Gastroesophageal sphincter (tissue), 4 donors: Measurements from ENCODE around the gene SCAPER. TPM values are rescaled to one million over a fixed set of nuclear protein-coding genes. Genes with fewer than 3 reads are reported as not detected.

Experiments used
- ATAC-seq: fragments of 150-250 bp; one replicate; pipeline ENCODE4 v1.9.1; 2016; ENCODE audit warnings: mild to moderate bottlenecking, moderate library complexity
- H3K27ac ChIP-seq, 4 donors: fragments of 200-600 bp; sonication (generic) in 3 of 4; 1 replicate in 3 of 4; 2 replicates in 1 of 4; pipeline ENCODE4 v1.5.1; 2016 to 2019
- H3K27me3 ChIP-seq: fragments of 200-600 bp; sonication (generic); one replicate; pipeline ENCODE4 v1.5.1; 2019
- H3K36me3 ChIP-seq, 2 donors: fragments of 200-600 bp; sonication (generic); one replicate each; pipeline ENCODE4 v1.5.1; 2019; ENCODE audit warnings: control low read depth in 1 of 2
- H3K4me1 ChIP-seq, 3 donors: fragments of 200-600 bp; sonication (generic); 1 replicate in 2 of 3; 2 replicates in 1 of 3; pipeline ENCODE4 v1.5.1; 2016 to 2019; ENCODE audit warnings: control low read depth in 2 of 3
- H3K4me3 ChIP-seq, 2 donors: fragments of 200-600 bp; sonication (generic); one replicate each; pipeline ENCODE4 v1.5.1; 2019; ENCODE audit warnings: mild to moderate bottlenecking in 1 of 2, moderate library complexity in 1 of 2
- H3K9me3 ChIP-seq, 3 donors: fragments of 200-600 bp; sonication (generic); one replicate each; pipeline ENCODE4 v1.5.1; 2017 to 2019; ENCODE audit warnings: control low read depth in 2 of 3
- EP300 ChIP-seq: sonication (generic); formaldehyde crosslinking; IDR thresholded peaks from one replicate; pipeline ENCODE4 v1.6.1; 2017; ENCODE audit warnings: antibody characterized with exemption, mild to moderate bottlenecking
- POLR2A ChIP-seq, 2 donors: fragments of 450-650 bp; IDR thresholded peaks; one replicate each; pipeline ENCODE4 v1.6.1; 2017; ENCODE audit warnings: antibody characterized with exemption in 2 of 2, mild to moderate bottlenecking in 2 of 2, moderate library complexity in 1 of 2
- POLR2AphosphoS5 ChIP-seq: sonication (generic); formaldehyde crosslinking; IDR thresholded peaks from one replicate; pipeline ENCODE4 v1.6.1; 2017; ENCODE audit warnings: antibody characterized with exemption
- WGBS, 2 donors: methylation state at CpG; one replicate each; pipeline ENCODE4 v1.1.5; 2018; ENCODE audit warnings: low coverage in 1 of 2; 5-methylcytosine and 5-hydroxymethylcytosine counted together
- total RNA-seq, 4 donors: library from RNA; depleted of rRNA; stranded (reverse); fragments of >200 nt; gene quantifications; one replicate each; pipeline ENCODE4 v1.1.0, GENCODE V29; 2016
- TF ChIP-seq, protein P1 (sequence below), 4 experiments: fragments of 200-600 bp in 2 of 4; fragments of 450-650 bp in 2 of 4; sonication (generic) in 1 of 4; IDR thresholded peaks; one replicate each; pipeline ENCODE4 v1.5.1; 2017 to 2019; ENCODE audit warnings: antibody characterized with exemption in 4 of 4, mild to moderate bottlenecking in 2 of 4, moderate library complexity in 2 of 4

SCAPER gene
- total RNA-seq, 4 donors from 2014 or later = 21.5 to 34.3 (median 28.7) TPM

DNA sequence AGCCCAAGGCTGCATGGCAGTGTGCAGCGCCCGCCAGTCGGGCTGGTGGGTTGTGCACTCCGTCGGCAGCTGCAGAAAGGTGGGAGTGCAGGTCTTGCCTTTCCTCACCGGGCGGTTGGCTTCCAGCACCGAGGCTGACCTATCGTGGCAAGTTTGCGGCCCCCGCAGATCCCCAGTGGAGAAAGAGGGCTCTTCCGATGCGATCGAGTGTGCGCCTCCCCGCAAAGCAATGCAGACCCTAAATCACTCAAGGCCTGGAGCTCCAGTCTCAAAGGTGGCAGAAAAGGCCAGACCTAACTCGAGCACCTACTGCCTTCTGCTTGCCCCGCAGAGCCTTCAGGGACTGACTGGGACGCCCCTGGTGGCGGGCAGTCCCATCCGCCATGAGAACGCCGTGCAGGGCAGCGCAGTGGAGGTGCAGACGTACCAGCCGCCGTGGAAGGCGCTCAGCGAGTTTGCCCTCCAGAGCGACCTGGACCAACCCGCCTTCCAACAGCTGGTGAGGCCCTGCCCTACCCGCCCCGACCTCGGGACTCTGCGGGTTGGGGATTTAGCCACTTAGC, 564.3 kb downstream of the SCAPER start:
- Histone ChIP-seq H3K36me3 (peaks cover 0 to 27% of the 10 kb centered on the region in 2 donors), H3K27me3 (peaks cover 94% of the 10 kb centered on the region), H3K4me1 (peaks cover 0 to 77% (median 6%) of the 10 kb centered on the region in 3 donors), H3K9me3 (no peaks in the 10 kb centered on the region), H3K4me3 (peak overlapping the region in 1 of 2 donors; percentile 58), H3K27ac (peak overlapping the region in 1 of 4 donors; percentile 83)
- no CpG with 5 or more reads among the region's 35 CpGs for WGBS, 2 donors
- TF ChIP-seq EP300 (no peak), POLR2AphosphoS5 (no peak), POLR2A (IDR thresholded peaks at IDR 0.05) (no peak)
- TF ChIP-seq, protein P1, sequence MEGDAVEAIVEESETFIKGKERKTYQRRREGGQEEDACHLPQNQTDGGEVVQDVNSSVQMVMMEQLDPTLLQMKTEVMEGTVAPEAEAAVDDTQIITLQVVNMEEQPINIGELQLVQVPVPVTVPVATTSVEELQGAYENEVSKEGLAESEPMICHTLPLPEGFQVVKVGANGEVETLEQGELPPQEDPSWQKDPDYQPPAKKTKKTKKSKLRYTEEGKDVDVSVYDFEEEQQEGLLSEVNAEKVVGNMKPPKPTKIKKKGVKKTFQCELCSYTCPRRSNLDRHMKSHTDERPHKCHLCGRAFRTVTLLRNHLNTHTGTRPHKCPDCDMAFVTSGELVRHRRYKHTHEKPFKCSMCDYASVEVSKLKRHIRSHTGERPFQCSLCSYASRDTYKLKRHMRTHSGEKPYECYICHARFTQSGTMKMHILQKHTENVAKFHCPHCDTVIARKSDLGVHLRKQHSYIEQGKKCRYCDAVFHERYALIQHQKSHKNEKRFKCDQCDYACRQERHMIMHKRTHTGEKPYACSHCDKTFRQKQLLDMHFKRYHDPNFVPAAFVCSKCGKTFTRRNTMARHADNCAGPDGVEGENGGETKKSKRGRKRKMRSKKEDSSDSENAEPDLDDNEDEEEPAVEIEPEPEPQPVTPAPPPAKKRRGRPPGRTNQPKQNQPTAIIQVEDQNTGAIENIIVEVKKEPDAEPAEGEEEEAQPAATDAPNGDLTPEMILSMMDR (IDR thresholded peaks at IDR 0.05) = no peak
- no peak for ATAC-seq

DNA sequence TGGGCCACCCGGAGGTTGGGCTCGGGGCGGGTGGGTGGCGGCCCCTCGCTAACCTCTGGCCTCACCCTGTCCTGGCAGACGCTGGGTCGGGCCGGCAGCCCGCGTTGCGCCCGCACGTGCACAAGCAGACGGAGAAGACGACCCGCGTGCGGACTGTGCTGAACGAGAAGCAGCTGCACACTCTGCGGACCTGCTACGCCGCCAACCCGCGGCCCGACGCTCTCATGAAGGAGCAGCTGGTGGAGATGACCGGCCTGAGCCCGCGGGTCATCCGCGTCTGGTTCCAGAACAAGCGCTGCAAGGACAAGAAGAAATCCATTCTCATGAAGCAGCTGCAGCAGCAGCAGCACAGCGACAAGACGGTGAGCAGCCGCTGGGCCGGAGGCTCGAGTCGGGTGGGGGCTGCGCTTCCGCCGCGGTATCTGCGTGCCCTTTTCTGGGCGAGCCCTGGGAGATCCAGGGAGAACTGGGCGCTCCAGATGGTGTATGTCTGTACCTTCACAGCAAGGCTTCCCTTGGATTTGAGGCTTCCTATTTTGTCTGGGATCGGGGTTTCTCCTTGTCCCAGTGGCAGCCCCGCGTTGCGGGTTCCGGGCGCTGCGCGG, 564.8 kb downstream of the SCAPER start:
- peaks cover 94% of the 10 kb centered on the region for H3K27me3 ChIP-seq
- peak overlapping the region in 1 of 2 donors; percentile 58 for H3K4me3 ChIP-seq
- peaks cover 0 to 27% of the 10 kb centered on the region in 2 donors for H3K36me3 ChIP-seq
- 0 to 49% methylated on average over 2 to 3 of the region's 53 CpGs for WGBS, 2 donors
- peak overlapping the region in 2 of 4 donors; percentile 54 to 83 for H3K27ac ChIP-seq
- H3K4me1 ChIP-seq = peaks cover 0 to 78% (median 6%) of the 10 kb centered on the region in 3 donors
- no peaks in the 10 kb centered on the region for H3K9me3 ChIP-seq
- no peak for ATAC-seq
- TF ChIP-seq, protein P1 (IDR thresholded peaks at IDR 0.05) = no peak
- TF ChIP-seq POLR2AphosphoS5 = no peak
- TF ChIP-seq EP300 = no peak
- no peak for TF ChIP-seq POLR2A (IDR thresholded peaks at IDR 0.05)

DNA sequence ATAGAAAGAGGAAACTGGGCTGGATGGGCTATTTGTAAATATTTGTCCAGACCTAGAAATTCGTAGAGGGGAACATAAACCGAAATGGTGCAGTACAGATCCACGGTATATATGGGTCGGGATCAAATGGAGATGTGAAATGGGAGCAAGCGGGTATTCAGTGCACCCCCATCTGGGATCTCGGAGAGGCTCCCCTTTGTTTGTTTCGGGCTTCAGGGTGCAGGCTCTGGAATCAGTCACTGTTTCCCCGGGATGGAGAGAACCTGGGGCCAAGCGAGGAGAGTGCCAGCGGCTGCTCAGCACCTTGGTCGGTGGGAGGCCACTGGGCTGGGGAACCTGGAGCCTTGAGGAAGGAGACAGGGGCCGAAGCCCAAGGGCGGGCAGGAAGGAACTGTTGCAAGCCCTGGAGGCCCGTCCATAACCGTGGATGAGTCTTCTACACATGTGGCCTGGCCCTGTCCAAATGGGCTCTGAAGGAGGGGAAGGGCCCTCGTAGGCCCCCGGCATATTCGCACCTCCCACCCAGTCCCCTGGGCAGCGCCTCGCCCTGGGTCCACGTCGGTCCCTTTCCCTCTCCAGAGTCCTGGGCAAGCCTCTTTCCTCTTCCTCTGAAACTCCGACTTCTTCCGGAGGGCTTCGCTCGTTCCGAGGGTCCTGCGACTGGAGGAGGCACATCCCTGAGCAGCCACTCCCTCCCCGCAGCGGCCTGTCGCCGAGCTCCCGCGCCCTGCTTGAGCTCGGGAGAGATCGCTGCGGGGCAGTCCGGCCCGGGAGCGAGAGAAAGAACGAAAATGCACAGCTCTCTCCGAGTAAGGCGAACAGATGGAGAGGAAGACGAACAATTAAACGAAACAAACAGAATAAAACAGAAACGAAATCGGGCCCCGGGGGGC, 565.6 kb downstream of the SCAPER start:
- WGBS, 2 donors = 54 to 64% methylated on average over 17 of the region's 48 CpGs
- peak overlapping the region in 1 of 2 donors; percentile 58 for H3K4me3 ChIP-seq
- H3K27me3 ChIP-seq = peaks cover 95% of the 10 kb centered on the region
- H3K9me3 ChIP-seq = no peaks in the 10 kb centered on the region
- TF ChIP-seq, protein P1 (IDR thresholded peaks at IDR 0.05) = no peak
- TF ChIP-seq POLR2AphosphoS5 (no peak), EP300 (no peak), POLR2A (IDR thresholded peaks at IDR 0.05) (no peak)
- peak overlapping the region in 2 of 4 donors; percentile 54 to 83 for H3K27ac ChIP-seq
- peaks cover 0 to 27% of the 10 kb centered on the region in 2 donors for H3K36me3 ChIP-seq
- no peak for ATAC-seq
- H3K4me1 ChIP-seq = peaks cover 0 to 82% (median 6%) of the 10 kb centered on the region in 3 donors

DNA sequence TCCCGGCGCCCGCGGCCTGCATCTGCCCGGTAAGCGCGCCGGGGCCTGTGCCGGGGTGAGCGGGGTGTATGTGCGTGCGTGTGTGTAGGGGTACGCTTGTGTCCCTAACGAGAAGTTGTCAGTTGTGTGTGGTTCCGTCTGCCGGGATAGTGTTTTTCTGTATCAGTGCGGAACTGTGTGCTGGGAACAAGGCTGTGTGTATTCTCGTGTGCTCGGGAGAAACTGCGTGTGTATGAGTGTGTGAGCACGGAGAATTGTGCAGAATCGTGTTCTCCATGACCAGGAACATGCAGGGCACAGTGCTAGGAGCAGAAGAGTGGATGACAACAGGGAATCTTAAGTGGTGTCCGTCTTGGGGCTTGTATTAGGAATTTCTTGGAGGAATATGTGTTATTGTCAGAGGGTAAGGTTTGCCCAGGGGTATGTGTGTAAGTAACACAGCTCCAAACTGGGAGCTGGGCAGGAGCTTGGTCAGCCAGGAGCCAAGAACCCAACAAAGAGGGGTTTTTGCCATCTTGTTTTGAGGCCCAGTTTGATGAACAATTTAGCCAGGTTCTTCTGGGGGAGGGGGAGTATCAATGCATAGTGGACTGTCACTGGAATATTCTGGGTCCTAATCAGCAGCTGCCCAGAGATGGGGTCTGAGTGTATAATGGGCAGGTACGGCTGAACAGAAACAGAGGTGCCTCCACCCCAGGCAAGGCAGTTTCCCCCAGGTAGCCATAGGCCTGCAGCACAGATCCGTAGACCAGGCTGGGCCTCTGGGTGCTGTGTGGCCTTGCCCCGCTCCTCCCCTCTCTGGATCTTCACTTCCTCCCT, 566.4 kb downstream of the SCAPER start:
- peak overlapping the region; percentile 48 to 58 for H3K4me3 ChIP-seq
- TF ChIP-seq POLR2AphosphoS5 (no peak), EP300 (no peak), POLR2A (IDR thresholded peaks at IDR 0.05) (no peak)
- TF ChIP-seq, protein P1 (IDR thresholded peaks at IDR 0.05) = no peak
- WGBS, 2 donors = 66 to 68% methylated on average over 4 to 8 of the region's 26 CpGs
- H3K27me3 ChIP-seq = peaks cover 93% of the 10 kb centered on the region
- peak overlapping the region in 3 of 4 donors; percentile 77 to 83 (median 82) for H3K27ac ChIP-seq
- peaks cover 0 to 82% (median 6%) of the 10 kb centered on the region in 3 donors for H3K4me1 ChIP-seq
- H3K9me3 ChIP-seq = no peaks in the 10 kb centered on the region
- ATAC-seq = no peak
- peaks cover 0 to 27% of the 10 kb centered on the region in 2 donors for H3K36me3 ChIP-seq
